Fibroblast of villous mesenchyme (primary cell): ENCODE data around the gene ATP5PD. TPM values are rescaled to one million over a fixed set of nuclear protein-coding genes. Genes with fewer than 3 reads are reported as not detected.

ENCODE experiments used
- DNase-seq: peaks from one replicate; pipeline ENCODE4 v3.0.0-alpha.2; 2010; ENCODE audit warnings: low read depth
- H3K4me3 ChIP-seq: 2 replicates; pipeline ENCODE4 v1.5.1; 2011; ENCODE audit warnings: low read depth, mild to moderate bottlenecking, low read length
- total RNA-seq: library from RNA; depleted of rRNA; stranded (reverse); fragments of >200 nt; gene quantifications from 2 replicates; pipeline ENCODE4 v1.2.3, GENCODE V29; 2012
- TF ChIP-seq, protein P1 (sequence below): IDR thresholded peaks from 2 replicates; pipeline ENCODE4 v1.5.1; 2012; ENCODE audit warnings: low read depth, mild to moderate bottlenecking, low read length; ENCODE audit not compliant: insufficient read depth

Gene ATP5PD
- total RNA-seq, 1 donor = 275 TPM

DNA sequence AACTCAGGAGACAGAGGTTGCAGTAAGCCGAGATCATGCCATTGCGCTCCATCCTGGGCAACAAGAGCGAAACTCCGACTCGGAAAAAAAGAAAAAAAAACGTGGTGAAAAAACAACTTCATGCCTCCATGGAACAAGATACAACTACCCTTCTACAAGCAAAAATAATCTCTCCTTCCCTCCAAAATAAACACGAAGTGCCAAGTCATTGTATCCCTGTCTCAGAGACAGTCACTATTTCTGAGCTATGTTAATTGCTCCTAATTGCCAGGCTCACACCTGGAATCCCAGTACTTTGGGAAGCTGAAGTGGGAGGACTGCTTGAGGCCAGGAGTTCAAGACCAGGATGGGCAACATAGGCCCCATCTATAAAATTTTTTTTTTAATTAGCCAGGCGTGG is 22.0 kb upstream of the ATP5PD start:
- DNase-seq = no peak
- TF ChIP-seq, protein P1, sequence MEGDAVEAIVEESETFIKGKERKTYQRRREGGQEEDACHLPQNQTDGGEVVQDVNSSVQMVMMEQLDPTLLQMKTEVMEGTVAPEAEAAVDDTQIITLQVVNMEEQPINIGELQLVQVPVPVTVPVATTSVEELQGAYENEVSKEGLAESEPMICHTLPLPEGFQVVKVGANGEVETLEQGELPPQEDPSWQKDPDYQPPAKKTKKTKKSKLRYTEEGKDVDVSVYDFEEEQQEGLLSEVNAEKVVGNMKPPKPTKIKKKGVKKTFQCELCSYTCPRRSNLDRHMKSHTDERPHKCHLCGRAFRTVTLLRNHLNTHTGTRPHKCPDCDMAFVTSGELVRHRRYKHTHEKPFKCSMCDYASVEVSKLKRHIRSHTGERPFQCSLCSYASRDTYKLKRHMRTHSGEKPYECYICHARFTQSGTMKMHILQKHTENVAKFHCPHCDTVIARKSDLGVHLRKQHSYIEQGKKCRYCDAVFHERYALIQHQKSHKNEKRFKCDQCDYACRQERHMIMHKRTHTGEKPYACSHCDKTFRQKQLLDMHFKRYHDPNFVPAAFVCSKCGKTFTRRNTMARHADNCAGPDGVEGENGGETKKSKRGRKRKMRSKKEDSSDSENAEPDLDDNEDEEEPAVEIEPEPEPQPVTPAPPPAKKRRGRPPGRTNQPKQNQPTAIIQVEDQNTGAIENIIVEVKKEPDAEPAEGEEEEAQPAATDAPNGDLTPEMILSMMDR = no peak
- no peak overlapping the region for H3K4me3 ChIP-seq

DNA sequence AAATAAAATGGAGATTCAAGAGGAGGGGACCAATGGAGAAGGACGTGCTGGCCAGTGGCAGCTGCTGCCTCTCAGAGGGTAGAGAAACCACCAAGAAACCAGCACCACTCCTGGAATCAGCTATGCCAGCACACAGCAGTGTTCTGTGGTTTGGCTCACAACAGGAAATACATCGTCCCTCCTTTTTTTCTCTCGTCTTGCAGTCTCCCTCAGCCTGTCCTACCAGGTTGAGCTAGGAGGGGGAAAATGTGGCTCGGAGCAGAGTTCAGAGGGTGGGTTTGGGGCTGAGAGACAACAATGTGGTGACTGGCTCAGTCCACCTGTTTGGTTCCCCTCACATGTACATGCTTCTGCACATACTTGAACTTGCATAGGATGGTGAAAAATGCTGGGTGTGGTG is 21.1 kb upstream of the ATP5PD start:
- DNase-seq = no peak
- TF ChIP-seq, protein P1 = no peak
- no peak overlapping the region for H3K4me3 ChIP-seq

DNA sequence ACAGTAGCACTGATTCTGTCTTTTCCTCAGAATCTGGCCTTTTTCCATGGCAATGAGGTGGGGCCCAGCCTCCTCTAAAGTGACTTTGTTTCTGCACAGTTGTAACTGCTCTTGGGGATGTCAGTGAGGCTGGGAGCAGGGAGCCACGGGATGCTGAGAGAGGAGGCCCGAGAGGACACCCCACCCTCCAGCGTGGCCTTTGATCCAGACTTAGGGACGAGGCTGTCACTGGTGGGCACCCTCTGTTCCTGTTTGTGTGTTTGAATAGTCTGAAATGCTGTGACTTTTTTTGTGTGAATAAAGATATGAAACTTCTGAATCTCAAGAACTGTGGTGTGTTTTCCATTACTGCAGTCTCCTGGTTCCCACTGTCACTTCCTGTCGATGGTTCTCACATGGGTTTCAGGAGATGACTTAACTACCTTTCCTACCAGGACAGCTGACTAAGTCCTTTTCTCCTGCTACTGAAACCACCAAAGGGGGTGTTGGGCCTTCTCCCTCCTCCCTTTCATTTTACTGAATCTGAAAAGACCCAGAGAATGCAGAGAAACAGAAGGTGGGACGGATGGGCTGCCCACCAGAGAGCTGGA is 18.9 kb upstream of the ATP5PD start:
- no peak for DNase-seq
- TF ChIP-seq, protein P1 = no peak

DNA sequence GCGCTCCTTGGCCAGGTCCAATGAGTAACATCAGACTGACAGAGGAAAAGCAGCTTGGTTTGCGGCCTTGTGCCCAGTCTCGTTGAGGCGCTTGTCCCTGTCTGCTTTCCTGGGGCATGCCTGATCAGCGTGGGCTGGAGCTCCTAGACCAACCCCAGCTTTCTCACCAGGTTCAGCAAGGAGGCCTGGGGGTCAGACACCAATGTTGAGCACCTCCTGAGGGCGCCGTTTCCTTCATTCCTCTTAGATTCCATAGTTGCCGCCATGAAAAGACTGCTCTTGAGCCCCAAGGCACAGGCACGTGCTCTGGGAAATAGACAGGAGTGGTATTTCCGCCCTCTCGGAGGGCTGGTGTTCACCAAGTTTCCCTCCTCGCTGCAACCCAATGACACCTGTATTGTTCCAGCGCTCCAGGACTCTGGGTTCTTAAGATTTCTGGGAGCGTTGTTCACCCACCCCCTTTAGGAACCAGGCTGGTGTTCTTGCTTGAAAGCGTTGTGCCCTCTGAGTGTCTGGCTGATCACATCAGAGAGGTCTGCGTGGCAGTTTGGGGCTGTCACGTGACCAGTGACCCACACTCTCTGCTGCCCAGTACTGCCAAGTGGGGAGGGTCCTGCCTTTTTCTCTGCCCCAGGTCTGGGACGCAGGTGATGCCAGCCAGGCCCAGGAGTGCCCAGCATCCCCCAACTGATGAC is 18.2 kb upstream of the ATP5PD start:
- TF ChIP-seq, protein P1 = no peak
- no peak for DNase-seq
- no peak overlapping the region for H3K4me3 ChIP-seq

More for the DNA sequence above, 18.9 kb upstream of the ATP5PD start:
- H3K4me3 ChIP-seq = no peak overlapping the region

DNA sequence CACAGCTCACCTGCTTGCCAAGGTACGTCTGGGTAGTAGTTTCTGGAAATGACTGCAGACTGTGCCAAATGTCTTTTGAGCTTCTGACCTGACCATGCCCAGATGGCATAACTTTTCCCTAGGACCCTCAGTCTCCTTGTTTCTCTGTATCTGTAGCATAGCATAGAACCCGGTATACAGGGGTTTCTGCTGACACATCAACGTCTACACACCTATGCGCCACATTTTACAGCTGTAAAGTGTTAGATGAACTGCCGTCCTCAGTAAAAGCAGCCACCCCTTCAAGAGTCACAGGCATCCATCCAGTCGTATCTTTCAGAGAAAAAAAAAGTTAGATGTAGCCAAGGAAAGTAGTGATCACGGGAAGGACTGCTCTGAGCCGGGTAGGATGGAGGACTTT is 17.7 kb upstream of the ATP5PD start:
- DNase-seq = no peak
- TF ChIP-seq, protein P1 = no peak
- no peak overlapping the region for H3K4me3 ChIP-seq

DNA sequence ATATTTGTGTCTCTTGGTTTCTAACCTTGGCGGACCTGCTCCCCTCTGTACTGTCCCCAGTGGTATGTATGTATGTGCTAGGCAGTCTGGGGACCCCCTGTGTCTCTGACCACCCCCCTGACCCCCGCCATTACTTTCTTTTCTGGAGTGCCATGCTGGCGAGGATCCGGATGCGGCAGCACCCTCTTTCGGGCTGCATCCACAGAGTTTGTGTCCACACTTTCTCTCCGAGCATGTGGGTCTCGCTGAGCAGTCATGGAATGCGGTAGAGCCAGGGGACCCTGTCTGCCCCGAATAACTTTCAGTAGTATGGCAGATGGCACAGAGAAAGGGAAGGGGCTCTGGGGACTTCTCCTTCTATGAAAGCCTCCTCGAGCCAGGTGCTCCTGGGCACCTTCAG is 17.3 kb upstream of the ATP5PD start:
- DNase-seq = no peak
- TF ChIP-seq, protein P1 = no peak

DNA sequence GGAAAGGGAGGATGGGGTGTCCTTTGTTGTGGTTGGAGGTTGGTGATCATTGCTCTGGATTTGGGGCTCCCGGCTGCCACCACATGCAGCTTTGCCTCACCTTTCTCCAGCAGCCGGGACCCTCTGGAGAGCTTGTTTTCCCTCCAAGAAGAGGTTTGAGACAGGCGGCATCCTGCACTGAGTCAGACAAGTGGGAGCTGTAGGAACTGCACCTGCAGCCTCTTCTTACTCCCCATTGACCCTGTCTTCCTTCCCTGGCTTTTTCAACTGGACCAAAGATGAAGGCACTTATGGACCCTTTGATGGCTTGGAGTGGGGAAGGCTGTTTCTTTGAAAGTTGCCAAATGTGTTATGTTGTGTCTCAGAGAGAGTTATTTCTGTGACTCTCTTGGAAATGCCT is 16.9 kb upstream of the ATP5PD start:
- no peak overlapping the region for H3K4me3 ChIP-seq
- TF ChIP-seq, protein P1 = no peak
- no peak for DNase-seq

More for the DNA sequence above, 17.3 kb upstream of the ATP5PD start:
- no peak overlapping the region for H3K4me3 ChIP-seq
